D721Med (cell line): Measurements from ENCODE around the gene ENO4.

ENCODE experiments used
- DNase-seq: peaks from one replicate; pipeline ENCODE4 v3.0.0; 2011; ENCODE audit warnings: low spot score; ENCODE audit not compliant: insufficient read length
- FAIRE-seq: peaks from 2 replicates; lab custom pipeline; 2011; peaks lifted over from hg19 to GRCh38; lab: Jason Lieb, UNC
- CTCF ChIP-seq: IDR thresholded peaks from 2 replicates; pipeline ENCODE4 v1.5.1; 2012; ENCODE audit warnings: mild to moderate bottlenecking, control low read depth; ENCODE audit not compliant: insufficient read depth; ENCODE audit errors: missing control alignments

ENO4 gene

GRCh38 chr10:116840389-116841075 is 8.8 kb upstream of the ENO4 start:
- no peak for FAIRE-seq

GRCh38 chr10:116845823-116846222 is 3.5 kb upstream of the ENO4 start:
- DNase-seq (no peak), FAIRE-seq (no peak)
- no peak for TF ChIP-seq CTCF

More at GRCh38 chr10:116840389-116841075, 8.8 kb upstream of the ENO4 start:
- DNase-seq, result no peak
- TF ChIP-seq CTCF, result no peak

- FAIRE-seq, result no peak
- DNase-seq, result no peak
- no peak for TF ChIP-seq CTCF
Measured at GRCh38 chr10:116848032-116848943, 1.0 kb upstream of the ENO4 start.

GRCh38 chr10:116848944-116849247 is 403 bp upstream of the ENO4 start:
- DNase-seq (no peak), FAIRE-seq (no peak)
- TF ChIP-seq CTCF, result no peak

GRCh38 chr10:116850058-116850611 is 836 bp downstream of the ENO4 start:
- FAIRE-seq, result no peak
- TF ChIP-seq CTCF, result no peak
- no peak for DNase-seq

GRCh38 chr10:116852246-116852645 is 2.9 kb downstream of the ENO4 start:
- TF ChIP-seq CTCF, result no peak
- no peak for FAIRE-seq
- no peak for DNase-seq
